Hepatocyte (in vitro differentiated cells): ENCODE results near the gene MUC6. TPM values are rescaled to one million over a fixed set of nuclear protein-coding genes. Genes with fewer than 3 reads are reported as not detected.

Experiments used
- DNase-seq: peaks from one replicate; pipeline ENCODE4 v3.0.0-alpha.2; 2016; ENCODE audit warnings: low spot score
- H2AFZ ChIP-seq: fragments of 200-600 bp; sonication (generic); 2 replicates; pipeline ENCODE4 v1.6.0; 2016; ENCODE audit warnings: antibody characterized with exemption, mild to moderate bottlenecking
- H3K27ac ChIP-seq: fragments of 200-600 bp; sonication (generic); 2 replicates; pipeline ENCODE4 v1.5.1; 2016; ENCODE audit warnings: mild to moderate bottlenecking
- H3K27me3 ChIP-seq: fragments of 200-600 bp; sonication (generic); 2 replicates; pipeline ENCODE4 v1.6.1; 2016
- H3K36me3 ChIP-seq: fragments of 200-600 bp; sonication (generic); replicated peaks from 2 replicates; pipeline ENCODE4 v1.5.1; 2016; ENCODE audit warnings: low read depth; ENCODE audit not compliant: insufficient read depth
- H3K4me1 ChIP-seq: fragments of 200-600 bp; sonication (generic); 2 replicates; pipeline ENCODE4 v1.5.1; 2016; ENCODE audit warnings: mild to moderate bottlenecking, moderate library complexity; ENCODE audit not compliant: insufficient read depth
- H3K4me2 ChIP-seq: fragments of 200-600 bp; sonication (generic); 2 replicates; pipeline ENCODE4 v1.6.0; 2016
- H3K4me3 ChIP-seq: fragments of 200-600 bp; sonication (generic); 2 replicates; pipeline ENCODE4 v1.5.1; 2016; ENCODE audit warnings: mild to moderate bottlenecking
- H3K79me2 ChIP-seq: fragments of 200-600 bp; sonication (generic); 2 replicates; pipeline ENCODE4 v1.6.0; 2017; ENCODE audit warnings: mild to moderate bottlenecking
- H3K9me2 ChIP-seq: fragments of 200-600 bp; sonication (generic); replicated peaks from 2 replicates; pipeline ENCODE4 v1.6.0; 2017; ENCODE audit warnings: mild to moderate bottlenecking; ENCODE audit not compliant: insufficient read depth
- H3K9me3 ChIP-seq: fragments of 200-600 bp; sonication (generic); 2 replicates; pipeline ENCODE4 v1.5.1; 2016; ENCODE audit warnings: low read depth, mild to moderate bottlenecking
- H4K20me1 ChIP-seq: fragments of 200-600 bp; sonication (generic); 2 replicates; pipeline ENCODE4 v1.6.0; 2016; ENCODE audit warnings: mild to moderate bottlenecking; ENCODE audit not compliant: insufficient read depth, poor library complexity, severe bottlenecking
- EZH2 ChIP-seq: fragments of 200-600 bp; sonication (generic); IDR thresholded peaks from 2 replicates; pipeline ENCODE4 v1.6.1; 2016; ENCODE audit warnings: antibody characterized with exemption, mild to moderate bottlenecking, borderline replicate concordance
- EZH2phosphoT487 ChIP-seq: fragments of 200-600 bp; sonication (generic); IDR thresholded peaks from one replicate; pipeline ENCODE4 v1.6.1; 2018; ENCODE audit warnings: antibody characterized with exemption, mild to moderate bottlenecking, low read depth, moderate library complexity; ENCODE audit not compliant: unreplicated experiment, severe bottlenecking
- WGBS: methylation state at CpG from one replicate; pipeline ENCODE4 v1.1.6; 2016; ENCODE audit warnings: low lambda C conversion rate; ENCODE audit errors: missing lambda C conversion rate; 5-methylcytosine and 5-hydroxymethylcytosine counted together
- polyA plus RNA-seq: library from polyadenylated mRNA; unstranded; fragments of >200 nt; fragmentation: Nextera tagmentation; extraction: Ambion mirVana; gene quantifications from 2 replicates; pipeline ENCODE4 v1.2.1, GENCODE V29; 2016
- total RNA-seq: library from RNA; depleted of rRNA; stranded (reverse); fragments of >200 nt; gene quantifications from 2 replicates; pipeline ENCODE4 v1.2.3, GENCODE V29; 2014
- TF ChIP-seq, protein P1 (sequence below): fragments of 200-600 bp; sonication (generic); IDR thresholded peaks from 2 replicates; pipeline ENCODE4 v1.5.1; 2016; ENCODE audit warnings: antibody characterized with exemption, mild to moderate bottlenecking; ENCODE audit not compliant: poor library complexity

Gene MUC6
- total and polyA plus RNA-seq, 2 experiments from 2014 or later, result not detected

DNA sequence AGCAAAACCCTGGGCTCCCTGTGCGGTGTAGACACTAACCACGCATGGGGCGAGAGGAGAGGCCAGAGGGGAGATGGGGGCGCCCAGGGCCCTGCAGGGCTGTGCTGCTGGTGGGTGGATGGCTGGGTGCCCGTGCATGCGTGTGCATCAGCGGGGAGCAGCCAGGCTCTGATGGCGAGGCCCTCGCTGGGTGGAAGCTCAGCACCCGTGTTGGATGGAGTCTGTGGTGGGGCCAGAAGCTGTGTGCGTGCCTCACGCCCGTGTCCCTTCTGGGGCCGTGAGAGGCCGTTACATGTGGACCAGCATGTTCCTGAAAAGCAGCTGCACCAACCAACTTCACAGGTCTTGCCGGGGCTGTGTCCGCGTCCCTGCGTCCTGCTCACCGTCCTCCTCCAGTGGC, 33.4 kb downstream of the MUC6 start:
- no peak overlapping the region for H3K27ac ChIP-seq
- no peaks in the 10 kb centered on the region for H3K36me3 ChIP-seq
- no peaks in the 10 kb centered on the region for H3K4me1 ChIP-seq
- peaks cover 13% of the 10 kb centered on the region for H4K20me1 ChIP-seq
- no peak overlapping the region for H3K4me3 ChIP-seq
- no peaks in the 10 kb centered on the region for H3K27me3 ChIP-seq
- peaks cover 2% of the 10 kb centered on the region for H3K79me2 ChIP-seq
- TF ChIP-seq EZH2phosphoT487, result no peak
- TF ChIP-seq EZH2, result no peak
- TF ChIP-seq, protein P1, sequence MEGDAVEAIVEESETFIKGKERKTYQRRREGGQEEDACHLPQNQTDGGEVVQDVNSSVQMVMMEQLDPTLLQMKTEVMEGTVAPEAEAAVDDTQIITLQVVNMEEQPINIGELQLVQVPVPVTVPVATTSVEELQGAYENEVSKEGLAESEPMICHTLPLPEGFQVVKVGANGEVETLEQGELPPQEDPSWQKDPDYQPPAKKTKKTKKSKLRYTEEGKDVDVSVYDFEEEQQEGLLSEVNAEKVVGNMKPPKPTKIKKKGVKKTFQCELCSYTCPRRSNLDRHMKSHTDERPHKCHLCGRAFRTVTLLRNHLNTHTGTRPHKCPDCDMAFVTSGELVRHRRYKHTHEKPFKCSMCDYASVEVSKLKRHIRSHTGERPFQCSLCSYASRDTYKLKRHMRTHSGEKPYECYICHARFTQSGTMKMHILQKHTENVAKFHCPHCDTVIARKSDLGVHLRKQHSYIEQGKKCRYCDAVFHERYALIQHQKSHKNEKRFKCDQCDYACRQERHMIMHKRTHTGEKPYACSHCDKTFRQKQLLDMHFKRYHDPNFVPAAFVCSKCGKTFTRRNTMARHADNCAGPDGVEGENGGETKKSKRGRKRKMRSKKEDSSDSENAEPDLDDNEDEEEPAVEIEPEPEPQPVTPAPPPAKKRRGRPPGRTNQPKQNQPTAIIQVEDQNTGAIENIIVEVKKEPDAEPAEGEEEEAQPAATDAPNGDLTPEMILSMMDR, result no peak
- H3K4me2 ChIP-seq, result no peak overlapping the region
- WGBS, result 96% methylated on average over 19 of the region's 20 CpGs
- DNase-seq, result no peak
- H3K9me2 ChIP-seq, result no peaks in the 10 kb centered on the region
- H2AFZ ChIP-seq, result no peak overlapping the region
- no peaks in the 10 kb centered on the region for H3K9me3 ChIP-seq

DNA sequence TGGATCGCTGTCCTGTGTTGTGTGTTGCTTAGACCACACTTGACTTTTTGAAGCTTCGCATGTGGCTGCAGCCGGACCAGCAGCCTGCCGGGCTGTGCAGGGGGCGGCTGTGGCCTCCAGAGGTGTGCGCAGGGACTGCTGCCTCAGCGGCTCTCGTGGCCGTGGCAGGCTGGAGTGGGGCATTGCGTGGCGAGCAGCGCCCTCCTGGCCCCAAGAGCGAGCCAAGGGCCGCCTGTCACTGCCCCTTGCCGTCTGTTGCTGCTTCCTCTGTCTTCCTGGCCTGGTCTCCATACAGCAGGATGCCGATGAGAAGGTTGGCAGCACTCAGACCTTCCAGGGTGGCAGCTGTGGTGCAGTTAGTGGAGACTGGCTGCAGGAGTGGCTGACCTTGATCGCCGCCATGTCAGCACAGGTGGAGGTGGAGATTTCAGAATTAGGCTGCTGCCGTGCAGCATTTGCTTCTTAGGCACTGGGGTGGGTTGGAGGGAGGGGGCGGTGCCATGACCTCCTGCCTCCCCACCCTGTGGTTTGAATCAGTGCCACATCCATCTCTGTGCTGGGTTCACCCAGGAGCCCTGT, 34.0 kb downstream of the MUC6 start:
- H3K27ac ChIP-seq, result no peak overlapping the region
- H3K4me1 ChIP-seq, result no peaks in the 10 kb centered on the region
- H3K9me2 ChIP-seq, result no peaks in the 10 kb centered on the region
- no peak for DNase-seq
- H4K20me1 ChIP-seq, result peaks cover 13% of the 10 kb centered on the region
- 97% methylated on average over 20 of the region's 20 CpGs for WGBS
- H3K36me3 ChIP-seq, result no peaks in the 10 kb centered on the region
- no peaks in the 10 kb centered on the region for H3K27me3 ChIP-seq
- H3K4me3 ChIP-seq, result no peak overlapping the region
- no peak for TF ChIP-seq EZH2
- no peak for TF ChIP-seq EZH2phosphoT487
- TF ChIP-seq, protein P1, result no peak
- no peaks in the 10 kb centered on the region for H3K9me3 ChIP-seq
- H2AFZ ChIP-seq, result no peak overlapping the region
- peaks cover 2% of the 10 kb centered on the region for H3K79me2 ChIP-seq
- H3K4me2 ChIP-seq, result no peak overlapping the region

DNA sequence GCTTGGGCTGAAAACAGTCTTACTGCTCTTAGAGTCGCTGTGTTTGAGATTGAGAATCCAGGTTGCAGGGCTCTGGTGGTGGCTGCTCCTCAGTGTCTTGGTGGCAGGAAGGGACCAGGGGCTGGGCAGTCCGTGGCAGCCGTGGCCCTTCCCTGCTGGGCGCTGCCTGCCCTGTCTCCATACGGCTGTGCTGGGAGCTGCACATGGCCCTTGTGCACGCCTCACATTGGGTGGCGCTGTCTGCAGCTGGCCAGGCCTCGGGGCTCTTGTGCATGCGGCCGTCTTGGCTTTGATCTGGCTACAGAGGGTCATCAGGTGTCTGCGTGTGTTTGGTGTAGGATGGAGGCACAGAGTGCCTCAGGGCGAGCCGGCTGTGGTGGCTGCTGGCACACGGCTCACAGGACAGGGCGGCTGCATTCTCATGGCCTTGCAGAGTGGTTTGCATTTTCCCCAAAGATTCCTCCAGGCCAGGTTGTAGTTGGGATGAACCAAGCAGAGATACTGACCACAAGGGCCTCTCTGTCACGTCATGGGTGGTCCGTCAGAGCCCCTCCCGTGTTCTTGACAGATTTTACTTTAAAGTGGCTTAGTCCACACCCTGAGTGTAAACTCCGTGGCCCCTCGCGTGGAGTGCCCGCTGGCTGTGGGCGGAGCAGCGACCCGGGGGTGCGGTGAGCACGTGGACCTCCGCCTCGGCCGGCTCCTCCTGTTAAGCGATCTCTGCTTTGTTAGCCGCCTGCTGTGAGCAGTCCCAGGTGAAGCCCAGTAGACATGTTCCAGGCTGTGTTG, 34.7 kb downstream of the MUC6 start:
- Histone ChIP-seq H3K4me2 (no peak overlapping the region), H2AFZ (no peak overlapping the region), H3K36me3 (no peaks in the 10 kb centered on the region), H3K27me3 (no peaks in the 10 kb centered on the region), H3K27ac (no peak overlapping the region), H3K79me2 (peaks cover 2% of the 10 kb centered on the region), H3K9me3 (no peaks in the 10 kb centered on the region), H4K20me1 (peaks cover 13% of the 10 kb centered on the region), H3K4me1 (no peaks in the 10 kb centered on the region), H3K9me2 (no peaks in the 10 kb centered on the region), H3K4me3 (no peak overlapping the region)
- 96% methylated on average over 32 of the region's 32 CpGs for WGBS
- TF ChIP-seq, protein P1, result no peak
- TF ChIP-seq EZH2phosphoT487 (no peak), EZH2 (no peak)
- no peak for DNase-seq
